T-helper 17 cell (primary cell): ENCODE results near the gene GRK1. TPM values are rescaled to one million over a fixed set of nuclear protein-coding genes. Genes with fewer than 3 reads are reported as not detected.

Experiments
- ATAC-seq: fragments of 150-1000 bp; cut with Tn5 transposase; 2 replicates; pipeline ENCODE4 v1.10.0; 2021; ENCODE audit warnings: mild to moderate bottlenecking, moderate library complexity
- DNase-seq, 3 donors: peaks; one replicate each; pipeline versions ENCODE4 v3.0.0 to v3.0.0-alpha.2; 2020 to 2021
- H3K9me3 ChIP-seq: one replicate; pipeline ENCODE4 v1.7.0; 2013; ENCODE audit warnings: low read length, mild to moderate bottlenecking; ENCODE audit not compliant: control insufficient read depth, poor library complexity, severe bottlenecking
- H3K27ac Mint-ChIP-seq: one replicate; pipeline ENCODE4 v1.8.0; 2022; ENCODE audit warnings: mild to moderate bottlenecking, moderate library complexity, mixed read lengths
- H3K27me3 Mint-ChIP-seq: one replicate; pipeline ENCODE4 v1.8.0; 2022; ENCODE audit warnings: mixed read lengths
- H3K36me3 Mint-ChIP-seq: one replicate; pipeline ENCODE4 v1.8.0; 2022; ENCODE audit warnings: low read depth, mixed read lengths
- H3K4me1 Mint-ChIP-seq: one replicate; pipeline ENCODE4 v1.8.0; 2022; ENCODE audit warnings: mild to moderate bottlenecking, mixed read lengths
- H3K4me3 Mint-ChIP-seq: one replicate; pipeline ENCODE4 v1.8.0; 2022; ENCODE audit warnings: mild to moderate bottlenecking, moderate library complexity, mixed read lengths
- total RNA-seq, 4 donors: library from RNA in 2 of 4; stranded (reverse) in 2 of 4; gene quantifications; one replicate each; pipeline ENCODE4 v1.2.3 and lab custom pipeline; 2022 to 2026

GRK1 gene
- total RNA-seq, 2 donors from 2014 or later: 0.07 TPM; not detected in 1

- no peak for ATAC-seq
- no peak overlapping the region for H3K4me3 Mint-ChIP-seq
- no peak overlapping the region for H3K27ac Mint-ChIP-seq
- no peaks in the 10 kb centered on the region for H3K4me1 Mint-ChIP-seq
- H3K36me3 Mint-ChIP-seq: no peaks in the 10 kb centered on the region
- H3K9me3 ChIP-seq: no peaks in the 10 kb centered on the region
- no peak for DNase-seq
- H3K27me3 Mint-ChIP-seq: peaks cover 21% of the 10 kb centered on the region
Measured at GRCh38 chr13:113776231-113777125, 109.5 kb downstream of the GRK1 start.

GRCh38 chr13:113777311-113778260 is 110.6 kb downstream of the GRK1 start:
- no peak for ATAC-seq
- peaks cover 21% of the 10 kb centered on the region for H3K27me3 Mint-ChIP-seq

GRCh38 chr13:113781571-113781970 is 114.6 kb downstream of the GRK1 start:
- H3K9me3 ChIP-seq: no peaks in the 10 kb centered on the region
- Mint-ChIP-seq H3K27me3 (peaks cover 44% of the 10 kb centered on the region), H3K4me3 (no peak overlapping the region), H3K27ac (no peak overlapping the region), H3K4me1 (no peaks in the 10 kb centered on the region), H3K36me3 (peaks cover 2% of the 10 kb centered on the region)
- no peak for ATAC-seq
- no peak for DNase-seq

More at GRCh38 chr13:113777311-113778260, 110.6 kb downstream of the GRK1 start:
- Mint-ChIP-seq H3K4me1 (no peaks in the 10 kb centered on the region), H3K4me3 (no peak overlapping the region), H3K27ac (no peak overlapping the region), H3K36me3 (no peaks in the 10 kb centered on the region)
- no peaks in the 10 kb centered on the region for H3K9me3 ChIP-seq
- no peak for DNase-seq

- H3K27me3 Mint-ChIP-seq: peaks cover 37% of the 10 kb centered on the region
- no peak overlapping the region for H3K27ac Mint-ChIP-seq
- H3K4me1 Mint-ChIP-seq: no peaks in the 10 kb centered on the region
- ATAC-seq: no peak
- H3K36me3 Mint-ChIP-seq: peaks cover 2% of the 10 kb centered on the region
- no peaks in the 10 kb centered on the region for H3K9me3 ChIP-seq
- DNase-seq: no peak
- H3K4me3 Mint-ChIP-seq: no peak overlapping the region
Measured at GRCh38 chr13:113782472-113782871, 115.5 kb downstream of the GRK1 start.

GRCh38 chr13:113783200-113783881 is 116.3 kb downstream of the GRK1 start:
- Mint-ChIP-seq H3K4me3 (no peak overlapping the region), H3K36me3 (peaks cover 2% of the 10 kb centered on the region), H3K27me3 (peaks cover 36% of the 10 kb centered on the region), H3K4me1 (no peaks in the 10 kb centered on the region), H3K27ac (no peak overlapping the region)
- no peak for DNase-seq
- no peaks in the 10 kb centered on the region for H3K9me3 ChIP-seq
- ATAC-seq: no peak

GRCh38 chr13:113783966-113784644 is 117.1 kb downstream of the GRK1 start:
- H3K27me3 Mint-ChIP-seq: peaks cover 31% of the 10 kb centered on the region
- DNase-seq (no peak), ATAC-seq (no peak)
- H3K4me1 Mint-ChIP-seq: no peaks in the 10 kb centered on the region
- no peak overlapping the region for H3K4me3 Mint-ChIP-seq
- H3K36me3 Mint-ChIP-seq: peaks cover 2% of the 10 kb centered on the region
- no peak overlapping the region for H3K27ac Mint-ChIP-seq
- H3K9me3 ChIP-seq: no peaks in the 10 kb centered on the region

- no peaks in the 10 kb centered on the region for H3K9me3 ChIP-seq
- Mint-ChIP-seq H3K27me3 (peaks cover 30% of the 10 kb centered on the region), H3K4me3 (no peak overlapping the region), H3K27ac (no peak overlapping the region), H3K4me1 (no peaks in the 10 kb centered on the region), H3K36me3 (peaks cover 2% of the 10 kb centered on the region)
- ATAC-seq: no peak
- no peak for DNase-seq
Measured at GRCh38 chr13:113784645-113785024, 117.6 kb downstream of the GRK1 start.

- Mint-ChIP-seq H3K4me3 (peak overlapping the region; percentile 0), H3K27ac (no peak overlapping the region), H3K27me3 (peaks cover 29% of the 10 kb centered on the region), H3K36me3 (peaks cover 2% of the 10 kb centered on the region), H3K4me1 (no peaks in the 10 kb centered on the region)
- DNase-seq (no peak), ATAC-seq (no peak)
- H3K9me3 ChIP-seq: no peaks in the 10 kb centered on the region
Measured at GRCh38 chr13:113785051-113786010, 118.3 kb downstream of the GRK1 start.

- no peak overlapping the region for H3K27ac Mint-ChIP-seq
- H3K9me3 ChIP-seq: no peaks in the 10 kb centered on the region
- peaks cover 2% of the 10 kb centered on the region for H3K4me1 Mint-ChIP-seq
- H3K36me3 Mint-ChIP-seq: peaks cover 2% of the 10 kb centered on the region
- no peak for ATAC-seq
- no peak for DNase-seq
- no peak overlapping the region for H3K4me3 Mint-ChIP-seq
- peaks cover 37% of the 10 kb centered on the region for H3K27me3 Mint-ChIP-seq
Measured at GRCh38 chr13:113786262-113786841, 119.3 kb downstream of the GRK1 start.
